ENCODE data around the gene ZNF548.

- TF ChIP-seq CTCF (conservative IDR thresholded peaks at IDR 0.05; ENCODE audit: low read length) (no peak), EZH2phosphoT487 (IDR thresholded peaks at IDR 0.05; ENCODE audit: borderline replicate concordance, low read depth, low read length) (no peak)
Observed at GRCh38 chr19:57434386-57435061, 44.9 kb downstream of the ZNF548 start.

Data from OCI-LY7 (cell line).